IMR-90 (cell line): ENCODE data around the gene CHD3. TPM values are rescaled to one million over a fixed set of nuclear protein-coding genes. Genes with fewer than 3 reads are reported as not detected.

Experiments
- ATAC-seq: fragments of 200-7000 bp; cut with Tn5 transposase; 2 replicates; pipeline ENCODE4 v1.9.1; 2020; ENCODE audit warnings: low read depth, mild to moderate bottlenecking, moderate library complexity
- BruUV-seq: library from RNA; stranded (reverse); fragments of 400-500 nt; replicated peaks from 2 replicates; lab custom pipeline; 2021; lab: Mats Ljungman, UMichigan
- CTCF ChIA-PET: fragments of 300-600 bp; formaldehyde crosslinking; extraction: SDS; loops from one replicate; lab custom pipeline; 2021; ENCODE audit warnings: antibody characterized with exemption; lab: Yijun Ruan, JAX
- POLR2A ChIA-PET: fragments of 300-600 bp; sonication (Branson Sonifier 250); formaldehyde crosslinking; loops from one replicate; lab custom pipeline; 2022; ENCODE audit warnings: antibody characterized with exemption; ENCODE audit not compliant: unreplicated experiment; lab: Charles Lee
- DNase-seq: peaks from one replicate; pipeline ENCODE4 v3.0.0; 2013
- H2AFZ ChIP-seq: replicated peaks from 2 replicates; pipeline ENCODE3; 2013; ENCODE audit warnings: low read length, mild to moderate bottlenecking; ENCODE audit not compliant: poor library complexity
- H2AK5ac ChIP-seq: 2 replicates; pipeline ENCODE4 v1.6.1; 2013; ENCODE audit warnings: low read depth, low read length, inconsistent platforms
- H2AK9ac ChIP-seq: replicated peaks from 2 replicates; pipeline ENCODE3; 2013; ENCODE audit warnings: mild to moderate bottlenecking, low read depth, low read length, moderate library complexity; ENCODE audit not compliant: poor library complexity
- H2BK120ac ChIP-seq: 2 replicates; pipeline ENCODE4 v1.6.1; 2013; ENCODE audit warnings: low read depth, low read length, inconsistent platforms
- H2BK15ac ChIP-seq: 3 replicates; pipeline ENCODE4 v1.6.1; 2013; ENCODE audit warnings: low read depth, low read length, inconsistent platforms
- H2BK20ac ChIP-seq: 2 replicates; pipeline ENCODE4 v1.6.1; 2013; ENCODE audit warnings: low read depth, mild to moderate bottlenecking, inconsistent platforms, low read length, moderate library complexity
- H2BK5ac ChIP-seq: 2 replicates; pipeline ENCODE4 v1.6.1; 2013; ENCODE audit warnings: mild to moderate bottlenecking, low read depth, low read length, inconsistent platforms; ENCODE audit not compliant: poor library complexity, severe bottlenecking
- H3K14ac ChIP-seq: replicated peaks from 2 replicates; pipeline ENCODE4 v1.6.1; 2013; ENCODE audit warnings: low read depth, low read length, inconsistent platforms
- H3K18ac ChIP-seq: 2 replicates; pipeline ENCODE4 v1.6.1; 2013; ENCODE audit warnings: low read depth, low read length, control low read depth
- H3K23ac ChIP-seq: 2 replicates; pipeline ENCODE4 v1.6.1; 2013; ENCODE audit warnings: low read depth, low read length, inconsistent platforms
- H3K27ac ChIP-seq: 2 replicates; pipeline ENCODE4 v1.5.1; 2013; ENCODE audit warnings: mild to moderate bottlenecking, control low read depth, low read length; ENCODE audit not compliant: insufficient read depth
- H3K27me3 ChIP-seq: 2 replicates; pipeline ENCODE4 v1.6.1; 2013; ENCODE audit warnings: low read length; ENCODE audit not compliant: control insufficient read depth, insufficient read depth
- H3K36me3 ChIP-seq: 2 replicates; pipeline ENCODE4 v1.6.1; 2013; ENCODE audit warnings: low read length, mixed read lengths; ENCODE audit not compliant: control insufficient read depth, insufficient read depth
- H3K4ac ChIP-seq: 2 replicates; pipeline ENCODE4 v1.6.1; 2013; ENCODE audit warnings: low read depth, low read length, inconsistent platforms
- H3K4me1 ChIP-seq: 2 replicates; pipeline ENCODE4 v1.6.1; 2013; ENCODE audit warnings: low read length, mixed read lengths; ENCODE audit not compliant: control insufficient read depth, insufficient read depth
- H3K4me2 ChIP-seq: 2 replicates; pipeline ENCODE4 v1.6.1; 2013; ENCODE audit warnings: low read depth, mild to moderate bottlenecking, control low read depth, low read length, moderate library complexity
- H3K4me3 ChIP-seq: 2 replicates; pipeline ENCODE4 v1.5.1; 2013; ENCODE audit warnings: low read depth, mild to moderate bottlenecking, control low read depth, low read length, moderate library complexity; ENCODE audit not compliant: insufficient read depth
- H3K56ac ChIP-seq: 2 replicates; pipeline ENCODE4 v1.6.1; 2013; ENCODE audit warnings: low read length, inconsistent platforms; ENCODE audit not compliant: insufficient read depth; ENCODE audit errors: extremely low read depth
- H3K79me1 ChIP-seq, 2 experiments: 2 replicates each; pipeline ENCODE4 v1.6.1; 2013; ENCODE audit warnings: low read length in 2 of 2, inconsistent platforms in 1 of 2, low read depth in 1 of 2
- H3K9ac ChIP-seq: 2 replicates; pipeline ENCODE4 v1.6.1; 2013; ENCODE audit warnings: low read depth, low read length, control low read depth
- H3K9me1 ChIP-seq: 2 replicates; pipeline ENCODE4 v1.6.1; 2013; ENCODE audit warnings: low read length, inconsistent platforms; ENCODE audit not compliant: insufficient read depth
- H3K9me3 ChIP-seq: 2 replicates; pipeline ENCODE4 v1.6.1; 2013; ENCODE audit warnings: low read length; ENCODE audit not compliant: control insufficient read depth, insufficient read depth
- H4K20me1 ChIP-seq: 2 replicates; pipeline ENCODE4 v1.6.1; 2013; ENCODE audit warnings: low read length, inconsistent platforms; ENCODE audit not compliant: insufficient read depth
- H4K5ac ChIP-seq: 2 replicates; pipeline ENCODE4 v1.6.1; 2013; ENCODE audit warnings: mild to moderate bottlenecking, low read depth, low read length, control low read depth
- H4K8ac ChIP-seq, 2 experiments: 2 replicates each; pipeline ENCODE4 v1.6.1; 2013; ENCODE audit warnings: low read depth in 2 of 2, low read length in 2 of 2, control low read depth in 1 of 2, inconsistent platforms in 1 of 2
- H4K91ac ChIP-seq: 2 replicates; pipeline ENCODE4 v1.6.1; 2013; ENCODE audit warnings: low read depth, low read length, inconsistent platforms; ENCODE audit not compliant: insufficient read depth
- CEBPB ChIP-seq: IDR thresholded peaks from 2 replicates; pipeline ENCODE4 v1.6.1; 2012; ENCODE audit warnings: low read depth, low read length, improper control_type of control experiment
- FOS ChIP-seq: fragments of 150-350 bp; IDR thresholded peaks from 2 replicates; pipeline ENCODE4 v1.6.1; 2016; ENCODE audit warnings: low read depth, low read length
- MAFK ChIP-seq: IDR thresholded peaks from 2 replicates; pipeline ENCODE4 v1.6.1; 2012; ENCODE audit warnings: low read depth, low read length, improper control_type of control experiment
- MAZ ChIP-seq: IDR thresholded peaks from 2 replicates; pipeline ENCODE4 v1.6.1; 2012; ENCODE audit warnings: low read depth, mild to moderate bottlenecking, low read length, improper control_type of control experiment, moderate library complexity, borderline replicate concordance
- MXI1 ChIP-seq: IDR thresholded peaks from 2 replicates; pipeline ENCODE4 v1.6.1; 2012; ENCODE audit warnings: low read depth, mild to moderate bottlenecking, low read length, moderate library complexity, borderline replicate concordance
- RAD21 ChIP-seq: IDR thresholded peaks from 2 replicates; pipeline ENCODE4 v1.6.1; 2012; ENCODE audit warnings: low read length, improper control_type of control experiment
- RCOR1 ChIP-seq: IDR thresholded peaks from 2 replicates; pipeline ENCODE4 v1.6.1; 2012; ENCODE audit warnings: mild to moderate bottlenecking, low read length, improper control_type of control experiment; ENCODE audit not compliant: insufficient replicate concordance
- RFX5 ChIP-seq: IDR thresholded peaks from 2 replicates; pipeline ENCODE4 v1.8.0; 2012; ENCODE audit warnings: low read depth, mild to moderate bottlenecking, low read length, moderate library complexity
- SMC3 ChIP-seq: fragments of 150-350 bp; IDR thresholded peaks from 2 replicates; pipeline ENCODE4 v1.6.1; 2016; ENCODE audit warnings: low read depth, mild to moderate bottlenecking, antibody characterized with exemption, low read length, moderate library complexity
- WGBS, 2 experiments: methylation state at CpG; one replicate each; pipeline versions ENCODE4 v1.1.5 to v1.1.7; 2013; ENCODE audit warnings: missing lambda C conversion rate in 2 of 2; ENCODE audit not compliant: insufficient read length in 1 of 2; ENCODE audit errors: extremely low coverage in 2 of 2; 5-methylcytosine and 5-hydroxymethylcytosine counted together
- dilution Hi-C: fragments of 300-500 bp; cut with HindIII; formaldehyde crosslinking; loops from one replicate; pipeline ENCODE4 v1.14.3; 2018; ENCODE audit warnings: low sequenced_read_pairs; ENCODE audit not compliant: unreplicated experiment
- in situ Hi-C: fragments of 300-500 bp; cut with MboI; formaldehyde crosslinking; loops from 3 replicates; pipeline ENCODE4 v1.14.3; 2019; ENCODE audit warnings: low sequenced_read_pairs, inconsistent platforms, mixed read lengths
- intact Hi-C: fragments of 100-400 bp; cut with micrococcal nuclease; formaldehyde crosslinking; loops from 2 replicates; pipeline ENCODE4 v1.10.0; 2022
- polyA plus RNA-seq, 3 experiments: library from polyadenylated mRNA; depleted of rRNA; stranded (reverse); fragments of >200 nt; gene quantifications; 2 replicates each; pipeline ENCODE4 v1.2.3, GENCODE V29; 2012; ENCODE audit warnings: low replicate concordance in 1 of 3
- total RNA-seq: library from RNA; depleted of rRNA; stranded (reverse); fragments of >200 nt; gene quantifications from 2 replicates; pipeline ENCODE4 v1.2.3, GENCODE V29; 2012
- TF ChIP-seq, protein P1 (sequence below): conservative IDR thresholded peaks from 2 replicates; pipeline ENCODE4 v1.5.1; 2012; ENCODE audit warnings: mild to moderate bottlenecking, low read depth, low read length, improper control_type of control experiment
- TF ChIP-seq, protein P2 (sequence below): fragments of 150-350 bp; IDR thresholded peaks from 2 replicates; pipeline ENCODE4 v1.6.1; 2016; ENCODE audit warnings: low read depth, mild to moderate bottlenecking, low read length, moderate library complexity, borderline replicate concordance
- TF ChIP-seq, protein P3 (sequence below): fragments of 150-350 bp; IDR thresholded peaks from 2 replicates; pipeline ENCODE4 v1.6.1; 2017; ENCODE audit warnings: mild to moderate bottlenecking, antibody characterized with exemption, low read length, low read depth

CHD3 gene
- total and polyA plus RNA-seq, 2 of the 4 experiments (the other 2 are of a cell fraction): 65.4 to 78.1 TPM

DNA sequence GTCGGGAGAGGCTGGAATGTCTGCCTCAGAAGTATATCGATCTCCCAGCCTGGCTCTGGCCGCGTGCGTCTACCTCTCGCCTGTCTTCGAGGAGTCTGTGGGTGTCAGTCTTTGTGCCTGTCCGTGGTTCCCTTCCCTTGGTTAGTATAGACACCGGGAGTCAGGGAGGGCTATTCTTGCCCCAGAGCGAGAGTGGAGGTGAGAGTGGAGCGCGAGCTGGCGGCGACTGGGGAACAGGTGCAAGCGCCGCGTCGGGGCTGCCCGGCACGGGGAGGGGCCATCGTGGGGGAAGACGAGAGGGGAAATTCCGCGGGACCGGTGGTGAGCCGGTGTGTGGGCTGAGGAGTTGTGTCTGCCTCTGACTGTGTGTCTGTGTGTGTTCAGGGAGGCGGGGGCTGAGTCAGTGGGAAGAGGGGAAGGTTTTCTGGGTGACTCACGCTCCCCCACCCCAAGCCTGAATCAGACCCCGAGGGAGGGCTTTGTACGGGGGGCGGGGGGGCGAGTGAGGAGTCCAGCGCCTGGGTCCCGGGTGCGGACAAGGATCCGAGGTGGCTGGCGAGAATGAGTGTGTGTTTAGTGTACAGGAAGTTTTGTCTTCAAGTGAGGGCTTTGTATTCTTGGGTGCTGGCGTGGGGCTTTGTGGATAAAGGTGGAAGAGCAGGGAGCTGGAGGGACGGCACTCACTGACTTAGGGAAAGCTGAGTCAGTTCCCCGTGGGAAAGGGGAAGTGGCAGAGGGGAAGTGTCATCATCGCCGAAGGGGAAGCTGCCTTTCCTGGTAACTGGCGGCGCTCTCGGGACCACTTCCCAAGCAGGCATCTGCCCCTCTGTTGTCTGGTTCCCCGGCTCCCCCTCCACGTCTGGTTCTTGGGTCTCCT lies 46.0 kb upstream of the CHD3 start:
- Histone ChIP-seq H2BK20ac (peak overlapping the region; percentile 85), H3K4ac (peak overlapping the region; percentile 99), H2AK5ac (peak overlapping the region; percentile 100), H3K4me2 (peak overlapping the region; percentile 97), H3K4me3 (peak overlapping the region; percentile 71), H3K4me1 (peaks cover 25% of the 10 kb centered on the region), H3K14ac (peak overlapping the region; percentile 98), H3K9me1 (peaks cover 9% of the 10 kb centered on the region; the same call in 1 of the 2 replicates), H2BK5ac (peak overlapping the region; percentile 97), H4K5ac (peak overlapping the region; percentile 37), H2BK15ac (peak overlapping the region; percentile 98; the same call in 2 of the 3 replicates), H3K18ac (peak overlapping the region; percentile 68), H2BK120ac (peak overlapping the region; percentile 94), H3K9ac (peak overlapping the region; percentile 92), H3K79me1 (peaks cover 19 to 75% of the 10 kb centered on the region in 2 experiments), H3K9me3 (no peaks in the 10 kb centered on the region), H3K23ac (peak overlapping the region; percentile 93), H2AK9ac (peak overlapping the region; percentile 100), H4K20me1 (peaks cover 77% of the 10 kb centered on the region), H3K36me3 (peaks cover 26% of the 10 kb centered on the region; the same call in 1 of the 2 replicates), H3K27ac (peak overlapping the region; percentile 98), H3K27me3 (no peaks in the 10 kb centered on the region), H4K8ac (peak overlapping the region; percentile 79 to 92), H4K91ac (peak overlapping the region; percentile 98), H2AFZ (peak overlapping the region; percentile 81), H3K56ac (peak overlapping the region; percentile 97)
- CTCF ChIA-PET: interaction anchor here (1.2 to 1.5 kb wide), 2 partner anchors 14 to 70 kb away, joined by 3 read pairs; partner anchors contain the start of gene NAA38
- WGBS, 2 experiments: 0% methylated on average over 7 of the region's 47 CpGs; no CpG with 5 or more reads in 1 of the 2 experiments
- BruUV-seq: no TSS peak
- dilution Hi-C loops: no loop called here
- intact Hi-C loops: loop anchor here (2.0 to 5.0 kb wide), 2 partner anchors 14 to 270 kb away; partner anchors contain the start of gene NAA38
- peak; percentile 13 for ATAC-seq
- in situ Hi-C loops: no loop called here
- peak; percentile 97 for DNase-seq
- POLR2A ChIA-PET: interaction anchor here (0.5 to 0.7 kb wide), 2 partner anchors 18 to 719 kb away, joined by 3 to 5 read pairs; no protein-coding TSS in a partner anchor
- no peak for TF ChIP-seq MXI1
- TF ChIP-seq, protein P1, sequence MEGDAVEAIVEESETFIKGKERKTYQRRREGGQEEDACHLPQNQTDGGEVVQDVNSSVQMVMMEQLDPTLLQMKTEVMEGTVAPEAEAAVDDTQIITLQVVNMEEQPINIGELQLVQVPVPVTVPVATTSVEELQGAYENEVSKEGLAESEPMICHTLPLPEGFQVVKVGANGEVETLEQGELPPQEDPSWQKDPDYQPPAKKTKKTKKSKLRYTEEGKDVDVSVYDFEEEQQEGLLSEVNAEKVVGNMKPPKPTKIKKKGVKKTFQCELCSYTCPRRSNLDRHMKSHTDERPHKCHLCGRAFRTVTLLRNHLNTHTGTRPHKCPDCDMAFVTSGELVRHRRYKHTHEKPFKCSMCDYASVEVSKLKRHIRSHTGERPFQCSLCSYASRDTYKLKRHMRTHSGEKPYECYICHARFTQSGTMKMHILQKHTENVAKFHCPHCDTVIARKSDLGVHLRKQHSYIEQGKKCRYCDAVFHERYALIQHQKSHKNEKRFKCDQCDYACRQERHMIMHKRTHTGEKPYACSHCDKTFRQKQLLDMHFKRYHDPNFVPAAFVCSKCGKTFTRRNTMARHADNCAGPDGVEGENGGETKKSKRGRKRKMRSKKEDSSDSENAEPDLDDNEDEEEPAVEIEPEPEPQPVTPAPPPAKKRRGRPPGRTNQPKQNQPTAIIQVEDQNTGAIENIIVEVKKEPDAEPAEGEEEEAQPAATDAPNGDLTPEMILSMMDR: no peak
- TF ChIP-seq, protein P2, sequence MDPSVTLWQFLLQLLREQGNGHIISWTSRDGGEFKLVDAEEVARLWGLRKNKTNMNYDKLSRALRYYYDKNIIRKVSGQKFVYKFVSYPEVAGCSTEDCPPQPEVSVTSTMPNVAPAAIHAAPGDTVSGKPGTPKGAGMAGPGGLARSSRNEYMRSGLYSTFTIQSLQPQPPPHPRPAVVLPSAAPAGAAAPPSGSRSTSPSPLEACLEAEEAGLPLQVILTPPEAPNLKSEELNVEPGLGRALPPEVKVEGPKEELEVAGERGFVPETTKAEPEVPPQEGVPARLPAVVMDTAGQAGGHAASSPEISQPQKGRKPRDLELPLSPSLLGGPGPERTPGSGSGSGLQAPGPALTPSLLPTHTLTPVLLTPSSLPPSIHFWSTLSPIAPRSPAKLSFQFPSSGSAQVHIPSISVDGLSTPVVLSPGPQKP: no peak
- peak; percentile 97 for TF ChIP-seq MAZ
- TF ChIP-seq SMC3: no peak
- TF ChIP-seq RAD21: no peak
- TF ChIP-seq CEBPB: peak; percentile 85
- TF ChIP-seq FOS: peak; percentile 98
- no peak for TF ChIP-seq RCOR1
- TF ChIP-seq MAFK: peak; percentile 56
- TF ChIP-seq, protein P3, sequence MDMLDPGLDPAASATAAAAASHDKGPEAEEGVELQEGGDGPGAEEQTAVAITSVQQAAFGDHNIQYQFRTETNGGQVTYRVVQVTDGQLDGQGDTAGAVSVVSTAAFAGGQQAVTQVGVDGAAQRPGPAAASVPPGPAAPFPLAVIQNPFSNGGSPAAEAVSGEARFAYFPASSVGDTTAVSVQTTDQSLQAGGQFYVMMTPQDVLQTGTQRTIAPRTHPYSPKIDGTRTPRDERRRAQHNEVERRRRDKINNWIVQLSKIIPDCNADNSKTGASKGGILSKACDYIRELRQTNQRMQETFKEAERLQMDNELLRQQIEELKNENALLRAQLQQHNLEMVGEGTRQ: no peak
- TF ChIP-seq RFX5: no peak
